Hepatic stellate cell (primary cell): ENCODE results near the gene PROS1.
"Not testable (repeated sequence)": the region's sequence is repeated elsewhere in the genome, so short reads cannot be mapped to it uniquely, and the experiment has no call there.

Experiments
- DNase-seq: peaks from one replicate; pipeline ENCODE4 v3.0.0; 2011; ENCODE audit warnings: low spot score

PROS1 gene

GRCh38 chr3:93873412-93873811, 100.3 kb downstream of the PROS1 start:
- DNase-seq, result not testable (repeated sequence)

- no peak for DNase-seq
Observed at GRCh38 chr3:93867425-93867824, 106.3 kb downstream of the PROS1 start.

- DNase-seq, result no peak
Observed at GRCh38 chr3:93861017-93861416, 112.7 kb downstream of the PROS1 start.

GRCh38 chr3:93855401-93855800, 118.3 kb downstream of the PROS1 start:
- no peak for DNase-seq

GRCh38 chr3:93852228-93852627, 121.5 kb downstream of the PROS1 start:
- not testable (repeated sequence) for DNase-seq

GRCh38 chr3:93843981-93844380, 129.7 kb downstream of the PROS1 start:
- DNase-seq, result peak; percentile 23

GRCh38 chr3:93839193-93839592, 134.5 kb downstream of the PROS1 start:
- DNase-seq, result not testable (repeated sequence)
